ENCODE results near the gene PDPK1. TPM values are rescaled to one million over a fixed set of nuclear protein-coding genes. Genes with fewer than 3 reads are reported as not detected.
A peak's percentile ranks its signal among the peaks of the same experiment; 100 is the strongest.

The PDPK1 gene
- 10 to 100 TPM; 43.3 to 46.1 TPM for total RNA-seq

- no peaks in the 10 kb centered on the region for H3K27me3 Mint-ChIP-seq
- H3K9me3 Mint-ChIP-seq = no peaks in the 10 kb centered on the region
- H3K27ac Mint-ChIP-seq = peak within 1 kb of the TSS; percentile 95
- POLR2A ChIA-PET = interaction anchor here (0.8 kb wide), 1 partner anchor 1896 kb away, joined by 3 read pairs; no protein-coding TSS in a partner anchor
- peaks cover 5% of the 10 kb centered on the region for H3K36me3 Mint-ChIP-seq (ENCODE audit: low read depth)
- H3K4me1 Mint-ChIP-seq = peaks cover 46% of the 10 kb centered on the region
- CTCF ChIA-PET = no interaction called here
- peak within 1 kb of the TSS; percentile 83 for H3K4me3 Mint-ChIP-seq
- peak; percentile 93 for DNase-seq
Measured at GRCh38 chr16:2537451-2538379, at the start of gene PDPK1. PDPK1 (plus strand) TSS chr16:2538021; CDS start chr16:2538113, 92 bp downstream.

DNA sequence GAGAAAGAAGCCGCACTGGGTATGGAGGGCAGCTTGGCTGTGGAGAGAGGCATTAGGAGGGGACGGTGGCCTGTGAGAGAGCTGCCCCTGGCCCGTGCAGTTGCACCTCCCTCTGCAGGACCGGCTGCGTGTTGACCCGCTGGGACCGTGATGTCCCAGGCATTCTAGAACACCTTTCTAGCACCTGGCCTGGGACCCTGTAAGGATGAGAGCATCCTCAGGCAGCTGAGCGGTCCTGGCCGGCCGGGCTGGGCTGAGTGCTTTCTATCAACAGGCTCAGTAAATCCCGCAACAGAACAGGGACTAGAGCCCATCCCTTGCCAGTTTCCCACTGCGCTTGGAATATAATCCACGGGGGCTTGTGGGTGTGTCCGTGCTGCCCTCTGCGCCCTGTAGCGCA lies 48.2 kb upstream of the PDPK1 start:
- Mint-ChIP-seq H3K4me3 (no peak overlapping the region), H3K4me1 (peaks cover 15% of the 10 kb centered on the region), H3K36me3 (ENCODE audit: low read depth) (no peaks in the 10 kb centered on the region), H3K9me3 (no peaks in the 10 kb centered on the region), H3K27ac (no peak overlapping the region), H3K27me3 (no peaks in the 10 kb centered on the region)
- CTCF ChIA-PET = interaction anchor here (0.9 to 1.4 kb wide), 4 partner anchors 11 to 15 kb away, joined by 3 to 6 read pairs (median 4); partner anchors contain the start of gene TBC1D24
- POLR2A ChIA-PET = no interaction called here
- DNase-seq = no peak

- H3K27me3 Mint-ChIP-seq = no peaks in the 10 kb centered on the region
Measured at GRCh38 chr16:2490190-2491105, 47.4 kb upstream of the PDPK1 start.

GRCh38 chr16:2492292-2492691 lies 45.5 kb upstream of the PDPK1 start:
- CTCF ChIA-PET = no interaction called here
- no peak for DNase-seq
- H3K27me3 Mint-ChIP-seq = no peaks in the 10 kb centered on the region
- POLR2A ChIA-PET = no interaction called here
- H3K36me3 Mint-ChIP-seq (ENCODE audit: low read depth) = no peaks in the 10 kb centered on the region
- no peak overlapping the region for H3K27ac Mint-ChIP-seq
- peaks cover 7% of the 10 kb centered on the region for H3K4me1 Mint-ChIP-seq
- no peak overlapping the region for H3K4me3 Mint-ChIP-seq
- H3K9me3 Mint-ChIP-seq = no peaks in the 10 kb centered on the region

More at GRCh38 chr16:2490190-2491105, 47.4 kb upstream of the PDPK1 start:
- Mint-ChIP-seq H3K4me1 (peaks cover 15% of the 10 kb centered on the region), H3K36me3 (ENCODE audit: low read depth) (no peaks in the 10 kb centered on the region), H3K9me3 (no peaks in the 10 kb centered on the region), H3K4me3 (no peak overlapping the region), H3K27ac (no peak overlapping the region)
- CTCF ChIA-PET = interaction anchor here (1.1 kb wide), 1 partner anchor 11 kb away, joined by 3 read pairs; no protein-coding TSS in a partner anchor
- DNase-seq = no peak
- POLR2A ChIA-PET = no interaction called here

- POLR2A ChIA-PET = no interaction called here
- Mint-ChIP-seq H3K9me3 (no peaks in the 10 kb centered on the region), H3K4me1 (no peaks in the 10 kb centered on the region), H3K27me3 (no peaks in the 10 kb centered on the region), H3K36me3 (ENCODE audit: low read depth) (no peaks in the 10 kb centered on the region), H3K27ac (no peak overlapping the region), H3K4me3 (no peak overlapping the region)
- no peak for DNase-seq
- CTCF ChIA-PET = interaction anchor here (0.9 kb wide), 1 partner anchor 19 kb away, joined by 3 read pairs; the partner anchor contains the start of gene TBC1D24
Measured at GRCh38 chr16:2493605-2494004, 44.2 kb upstream of the PDPK1 start.

- Mint-ChIP-seq H3K4me3 (no peak overlapping the region), H3K9me3 (no peaks in the 10 kb centered on the region), H3K4me1 (no peaks in the 10 kb centered on the region), H3K27ac (no peak overlapping the region), H3K27me3 (no peaks in the 10 kb centered on the region), H3K36me3 (ENCODE audit: low read depth) (no peaks in the 10 kb centered on the region)
- POLR2A ChIA-PET = no interaction called here
- CTCF ChIA-PET = interaction anchor here (0.7 to 0.9 kb wide), 2 partner anchors 20 to 85 kb away, joined by 3 read pairs; partner anchors contain the start of gene TBC1D24
- no peak for DNase-seq
Measured at GRCh38 chr16:2494616-2495015, 43.2 kb upstream of the PDPK1 start.

DNA sequence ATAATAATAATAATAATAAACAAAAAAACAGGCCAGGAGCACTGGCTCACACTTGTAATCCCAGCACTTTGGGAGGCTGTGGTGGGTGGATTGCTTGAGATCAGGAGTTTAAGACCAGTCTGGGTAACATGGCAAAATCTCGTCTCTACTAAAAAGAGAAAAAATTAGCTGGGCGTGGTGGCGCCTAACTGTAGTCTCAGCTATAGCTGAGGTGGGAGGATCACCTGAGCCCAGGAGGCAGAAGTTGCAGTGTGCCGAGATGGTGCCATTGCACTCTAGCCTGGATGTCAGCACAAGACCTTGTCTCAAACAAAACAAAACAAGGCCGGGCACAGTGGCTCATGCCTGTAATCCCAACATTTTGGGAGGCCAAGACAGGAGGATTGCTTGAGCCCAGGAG lies 42.8 kb upstream of the PDPK1 start:
- POLR2A ChIA-PET = no interaction called here

DNA sequence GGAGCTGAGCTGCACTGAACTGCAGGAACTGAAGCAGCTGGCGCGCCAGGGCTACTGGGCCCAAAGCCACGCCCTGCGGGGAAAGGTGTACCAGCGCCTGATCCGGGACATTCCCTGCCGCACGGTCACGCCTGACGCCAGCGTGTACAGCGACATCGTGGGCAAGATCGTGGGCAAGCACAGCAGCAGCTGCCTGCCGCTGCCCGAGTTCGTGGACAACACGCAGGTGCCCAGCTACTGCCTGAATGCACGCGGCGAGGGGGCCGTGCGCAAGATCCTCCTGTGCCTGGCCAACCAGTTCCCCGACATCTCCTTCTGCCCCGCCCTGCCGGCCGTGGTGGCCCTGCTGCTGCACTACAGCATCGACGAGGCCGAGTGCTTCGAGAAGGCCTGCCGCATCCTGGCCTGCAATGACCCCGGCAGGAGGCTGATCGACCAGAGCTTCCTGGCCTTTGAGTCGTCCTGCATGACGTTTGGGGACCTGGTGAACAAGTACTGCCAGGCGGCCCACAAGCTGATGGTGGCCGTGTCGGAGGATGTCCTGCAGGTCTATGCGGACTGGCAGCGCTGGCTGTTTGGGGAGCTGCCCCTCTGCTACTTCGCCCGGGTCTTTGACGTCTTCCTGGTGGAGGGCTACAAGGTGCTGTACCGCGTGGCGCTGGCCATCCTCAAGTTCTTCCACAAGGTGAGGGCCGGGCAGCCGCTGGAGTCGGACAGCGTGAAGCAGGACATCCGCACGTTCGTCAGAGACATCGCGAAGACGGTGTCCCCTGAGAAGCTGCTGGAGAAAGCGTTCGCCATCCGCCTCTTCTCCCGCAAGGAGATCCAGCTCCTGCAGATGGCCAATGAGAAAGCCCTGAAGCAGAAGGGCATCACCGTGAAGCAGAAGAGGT lies 41.4 kb upstream of the PDPK1 start:
- Mint-ChIP-seq H3K9me3 (no peaks in the 10 kb centered on the region), H3K36me3 (ENCODE audit: low read depth) (no peaks in the 10 kb centered on the region), H3K27me3 (no peaks in the 10 kb centered on the region), H3K4me1 (peaks cover 2% of the 10 kb centered on the region), H3K27ac (no peak overlapping the region), H3K4me3 (no peak overlapping the region)
- CTCF ChIA-PET = interaction anchor here (0.5 to 1.2 kb wide), 3 partner anchors 8 to 472 kb away, joined by 3 read pairs; no protein-coding TSS in a partner anchor
- POLR2A ChIA-PET = no interaction called here
- no peak for DNase-seq

More for the DNA sequence above, 42.8 kb upstream of the PDPK1 start:
- CTCF ChIA-PET = interaction anchor here (0.7 kb wide), 1 partner anchor 86 kb away, joined by 3 read pairs; no protein-coding TSS in a partner anchor
- no peaks in the 10 kb centered on the region for H3K4me1 Mint-ChIP-seq
- no peaks in the 10 kb centered on the region for H3K36me3 Mint-ChIP-seq (ENCODE audit: low read depth)
- H3K27ac Mint-ChIP-seq = no peak overlapping the region
- H3K9me3 Mint-ChIP-seq = no peaks in the 10 kb centered on the region
- H3K27me3 Mint-ChIP-seq = no peaks in the 10 kb centered on the region
- no peak for DNase-seq
- H3K4me3 Mint-ChIP-seq = no peak overlapping the region

DNA sequence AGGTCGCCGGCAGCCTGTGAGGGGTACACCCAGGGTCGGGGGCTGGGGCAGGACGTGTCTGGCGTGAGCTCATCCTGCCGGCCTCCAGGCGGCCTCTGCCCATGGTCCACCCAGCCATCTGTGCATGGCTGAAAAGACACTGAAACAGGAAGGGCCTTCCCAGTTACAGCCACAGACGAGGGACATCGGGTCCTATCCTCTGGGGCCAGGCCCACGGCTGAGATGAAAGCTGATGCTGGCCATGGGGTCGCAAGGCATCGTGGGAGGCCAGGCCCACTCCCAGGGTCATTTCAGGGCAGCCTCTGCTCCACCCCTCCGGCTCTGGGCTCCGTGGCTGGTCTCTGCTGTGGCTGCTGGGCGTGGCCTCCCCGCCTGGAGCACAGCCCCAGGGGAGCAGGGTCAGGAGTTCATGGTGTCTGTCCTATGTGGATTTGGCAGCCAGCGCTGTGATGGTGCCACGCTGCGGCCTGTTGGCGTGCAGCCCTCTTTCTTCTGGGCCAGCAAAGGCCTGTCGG lies 40.6 kb upstream of the PDPK1 start:
- Mint-ChIP-seq H3K9me3 (no peaks in the 10 kb centered on the region), H3K4me1 (peaks cover 5% of the 10 kb centered on the region), H3K27ac (no peak overlapping the region), H3K36me3 (ENCODE audit: low read depth) (no peaks in the 10 kb centered on the region), H3K4me3 (no peak overlapping the region), H3K27me3 (no peaks in the 10 kb centered on the region)
- CTCF ChIA-PET = interaction anchor here (0.5 to 1.2 kb wide), 3 partner anchors 9 to 473 kb away, joined by 3 read pairs; no protein-coding TSS in a partner anchor
- no peak for DNase-seq
- POLR2A ChIA-PET = no interaction called here

DNA sequence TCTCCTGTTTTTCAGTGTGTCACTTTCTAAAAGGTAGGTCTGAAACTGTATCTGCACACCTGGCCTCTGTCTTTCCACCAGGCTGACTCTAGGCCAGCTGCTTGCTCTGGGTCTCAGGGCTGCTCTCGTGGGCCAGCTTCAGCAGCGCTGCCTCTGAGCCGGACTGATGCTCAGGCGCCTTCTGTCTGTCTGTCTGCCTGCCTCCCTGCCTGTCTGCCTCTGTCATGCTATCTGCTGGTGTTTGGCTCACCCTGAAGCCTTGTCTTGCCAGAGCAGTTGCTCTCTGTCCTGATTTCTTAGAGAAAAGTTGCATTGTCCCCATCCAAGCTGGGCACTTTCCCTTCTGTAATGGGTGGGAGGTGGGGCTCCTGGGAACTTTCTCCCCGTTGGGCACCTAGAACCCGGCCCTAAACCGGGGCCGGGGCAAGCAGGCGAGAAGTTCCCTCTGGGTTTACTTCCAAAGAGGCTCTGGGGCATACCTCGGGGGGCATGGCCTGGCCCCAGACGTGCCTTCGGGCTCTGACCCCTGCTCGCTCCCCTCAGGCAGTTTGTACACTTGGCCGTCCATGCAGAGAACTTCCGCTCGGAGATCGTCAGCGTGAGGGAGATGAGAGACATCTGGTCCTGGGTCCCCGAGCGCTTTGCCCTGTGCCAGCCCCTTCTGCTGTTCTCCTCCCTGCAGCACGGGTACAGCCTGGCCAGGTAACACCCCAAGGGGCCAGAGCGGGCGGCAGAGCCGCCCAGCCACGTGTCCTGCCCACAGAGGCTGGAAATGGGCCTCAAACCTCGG lies 39.9 kb upstream of the PDPK1 start:
- DNase-seq = no peak
- Mint-ChIP-seq H3K4me3 (no peak overlapping the region), H3K27me3 (no peaks in the 10 kb centered on the region), H3K9me3 (no peaks in the 10 kb centered on the region), H3K27ac (no peak overlapping the region), H3K36me3 (ENCODE audit: low read depth) (no peaks in the 10 kb centered on the region), H3K4me1 (peaks cover 5% of the 10 kb centered on the region)
- ChIA-PET CTCF (no interaction called here), POLR2A (no interaction called here)

GRCh38 chr16:2498531-2499253 lies 39.1 kb upstream of the PDPK1 start:
- H3K9me3 Mint-ChIP-seq = no peaks in the 10 kb centered on the region
- H3K4me1 Mint-ChIP-seq = peaks cover 5% of the 10 kb centered on the region
- CTCF ChIA-PET = no interaction called here
- DNase-seq = no peak
- H3K4me3 Mint-ChIP-seq = no peak overlapping the region
- H3K27ac Mint-ChIP-seq = no peak overlapping the region
- no peaks in the 10 kb centered on the region for H3K36me3 Mint-ChIP-seq (ENCODE audit: low read depth)
- POLR2A ChIA-PET = no interaction called here
- H3K27me3 Mint-ChIP-seq = no peaks in the 10 kb centered on the region

Data from activated CD4-positive, alpha-beta T cell treated with anti-CD3 and anti-CD28 coated beads, Interleukin-2, amount 10 ng/mL, durations not matched to agents 7 days and 5 days (primary cell).